Psoas muscle (tissue), 8 donors: ENCODE results near the gene SPINT2. TPM values are rescaled to one million over a fixed set of nuclear protein-coding genes. Genes with fewer than 3 reads are reported as not detected.

Source experiments
- ATAC-seq, 4 donors: fragments of 200-7000 bp; cut with Tn5 transposase; one replicate each; pipeline ENCODE4 v1.9.1; 2020; ENCODE audit warnings: moderate library complexity in 3 of 4, mild to moderate bottlenecking in 2 of 4
- DNase-seq, 2 donors: peaks; one replicate each; pipeline ENCODE4 v3.0.0-alpha.2; 2020
- H3K27ac ChIP-seq: fragments of 200-600 bp; one replicate; pipeline ENCODE4 v1.8.0; 2022
- H3K27me3 ChIP-seq, 3 donors: fragments of 200-600 bp in 1 of 3; one replicate each; pipeline versions ENCODE4 v1.6.1 to v1.8.0; 2013 to 2022; ENCODE audit warnings: low read length in 2 of 3, mild to moderate bottlenecking in 2 of 3, moderate library complexity in 1 of 3; ENCODE audit not compliant: insufficient read depth in 3 of 3
- H3K36me3 ChIP-seq, 2 donors: fragments of 200-600 bp in 1 of 2; one replicate each; pipeline versions ENCODE4 v1.6.1 to v1.8.0; 2013 to 2022; ENCODE audit warnings: low read depth in 1 of 2, mild to moderate bottlenecking in 1 of 2, moderate library complexity in 1 of 2; ENCODE audit not compliant: insufficient read depth in 1 of 2
- H3K4me1 ChIP-seq: fragments of 200-600 bp; one replicate; pipeline ENCODE4 v1.8.0; 2022
- H3K4me3 ChIP-seq: fragments of 200-600 bp; one replicate; pipeline ENCODE4 v1.8.0; 2022; ENCODE audit warnings: mild to moderate bottlenecking
- H3K9me3 ChIP-seq: fragments of 200-600 bp; one replicate; pipeline ENCODE4 v1.8.0; 2022
- CTCF ChIP-seq: fragments of 200-600 bp; IDR thresholded peaks from one replicate; pipeline ENCODE4 v1.8.0; 2022; ENCODE audit warnings: antibody characterized with exemption
- WGBS, 3 donors: extraction: QIAGEN DNeasy Blood & Tissue Kit; methylation state at CpG; one replicate each; pipeline versions ENCODE4 v1.1.6 to v1.1.7; 2013; 5-methylcytosine and 5-hydroxymethylcytosine counted together
- intact Hi-C, 2 donors: fragments of 100-400 bp; cut with DNase I; formaldehyde crosslinking; loops; one replicate each; pipeline versions ENCODE4 v1.11.0 to v1.14.2; 2022
- polyA plus RNA-seq, 3 donors: library from polyadenylated mRNA; stranded (reverse); fragments of 200-250 nt; gene quantifications; one replicate each; pipeline ENCODE4 v1.2.3, GENCODE V29; 2013
- total RNA-seq, 4 donors: library from RNA; stranded (reverse); fragmentation: NEBNext Ultra II Directional in 2 of 4; extraction: Animal tissue kit (Norgen Biotek cat#: 25700) in 2 of 4; gene quantifications; one replicate each; pipeline versions ENCODE4 v1.2.1 to v1.2.4, GENCODE V29; 2021 to 2023
- donor health status: healthy with polysubstance abuse.
- donor health status: DM: no; HTN: no; CAD: no; lungs with moderate emphysema.
- donor health status: Bipolar disorder and iron deficiency.
- donor health status: healthy.
- donor health status: DM: yes; HTN: yes; CAD: no.
- donor health status: DM: no; HTN: no; CAD: no.
- donor health status: DM: no; HTN: no; CAD: no.
- donor health status: DM: yes; HTN: yes; CAD: no.

SPINT2 gene
- total and polyA plus RNA-seq, 7 donors = 0.49 to 2.2 (median 0.97) TPM

GRCh38 chr19:38250428-38250820 lies 13.9 kb upstream of the SPINT2 start:
- TF ChIP-seq CTCF = no peak
- no peak for DNase-seq
- intact Hi-C loops = no loop called here
- Histone ChIP-seq H3K9me3 (no peaks in the 10 kb centered on the region), H3K27ac (no peak overlapping the region), H3K4me3 (no peak overlapping the region), H3K36me3 (no peaks in the 10 kb centered on the region), H3K27me3 (peaks cover 0 to 21% (median 6%) of the 10 kb centered on the region in 3 donors), H3K4me1 (no peaks in the 10 kb centered on the region)
- ATAC-seq = no peak

GRCh38 chr19:38250821-38251563 lies 13.4 kb upstream of the SPINT2 start:
- Histone ChIP-seq H3K27me3 (peaks cover 0 to 26% (median 6%) of the 10 kb centered on the region in 3 donors), H3K9me3 (no peaks in the 10 kb centered on the region), H3K4me1 (no peaks in the 10 kb centered on the region), H3K27ac (peak overlapping the region; percentile 74), H3K36me3 (no peaks in the 10 kb centered on the region), H3K4me3 (peak overlapping the region; percentile 61)
- WGBS, 3 donors = 24 to 27% (median 27%) methylated on average over 17 to 18 of the region's 18 CpGs
- intact Hi-C loops = no loop called here
- ATAC-seq (peak; percentile 41 to 60 (median 48)), DNase-seq (peak; percentile 58 to 77)
- no peak for TF ChIP-seq CTCF

- H3K4me1 ChIP-seq = no peaks in the 10 kb centered on the region
- DNase-seq (peak in 1 of 2 donors; percentile 68), ATAC-seq (peak in 3 of 4 donors; percentile 19 to 55 (median 32))
- peak overlapping the region; percentile 61 for H3K4me3 ChIP-seq
- H3K36me3 ChIP-seq = no peaks in the 10 kb centered on the region
- intact Hi-C loops = no loop called here
- peak overlapping the region; percentile 74 for H3K27ac ChIP-seq
- no peak for TF ChIP-seq CTCF
- H3K9me3 ChIP-seq = no peaks in the 10 kb centered on the region
- 18 to 20% (median 18%) methylated on average over 10 of the region's 10 CpGs for WGBS, 3 donors
- peaks cover 0 to 32% (median 6%) of the 10 kb centered on the region in 3 donors for H3K27me3 ChIP-seq
Measured at GRCh38 chr19:38251564-38252051, 12.8 kb upstream of the SPINT2 start.

GRCh38 chr19:38252385-38252784 lies 12.0 kb upstream of the SPINT2 start:
- peak overlapping the region; percentile 61 for H3K4me3 ChIP-seq
- ATAC-seq = no peak
- intact Hi-C loops = no loop called here

More at GRCh38 chr19:38252385-38252784, 12.0 kb upstream of the SPINT2 start:
- Histone ChIP-seq H3K9me3 (no peaks in the 10 kb centered on the region), H3K27ac (peak overlapping the region; percentile 74), H3K36me3 (no peaks in the 10 kb centered on the region), H3K4me1 (no peaks in the 10 kb centered on the region), H3K27me3 (peaks cover 0 to 40% (median 6%) of the 10 kb centered on the region in 3 donors)
- no peak for TF ChIP-seq CTCF
- 70 to 76% (median 74%) methylated on average over 5 of the region's 5 CpGs for WGBS, 3 donors
- no peak for DNase-seq
